GM11168 (cell line): ENCODE data around the gene PDK2.

Source experiments
- in situ Hi-C: fragments of 300-500 bp; cut with MboI; formaldehyde crosslinking; loops from one replicate; pipeline ENCODE4 v1.12.0; 2022; ENCODE audit warnings: low sequenced_read_pairs; ENCODE audit not compliant: unreplicated experiment

PDK2 gene

DNA sequence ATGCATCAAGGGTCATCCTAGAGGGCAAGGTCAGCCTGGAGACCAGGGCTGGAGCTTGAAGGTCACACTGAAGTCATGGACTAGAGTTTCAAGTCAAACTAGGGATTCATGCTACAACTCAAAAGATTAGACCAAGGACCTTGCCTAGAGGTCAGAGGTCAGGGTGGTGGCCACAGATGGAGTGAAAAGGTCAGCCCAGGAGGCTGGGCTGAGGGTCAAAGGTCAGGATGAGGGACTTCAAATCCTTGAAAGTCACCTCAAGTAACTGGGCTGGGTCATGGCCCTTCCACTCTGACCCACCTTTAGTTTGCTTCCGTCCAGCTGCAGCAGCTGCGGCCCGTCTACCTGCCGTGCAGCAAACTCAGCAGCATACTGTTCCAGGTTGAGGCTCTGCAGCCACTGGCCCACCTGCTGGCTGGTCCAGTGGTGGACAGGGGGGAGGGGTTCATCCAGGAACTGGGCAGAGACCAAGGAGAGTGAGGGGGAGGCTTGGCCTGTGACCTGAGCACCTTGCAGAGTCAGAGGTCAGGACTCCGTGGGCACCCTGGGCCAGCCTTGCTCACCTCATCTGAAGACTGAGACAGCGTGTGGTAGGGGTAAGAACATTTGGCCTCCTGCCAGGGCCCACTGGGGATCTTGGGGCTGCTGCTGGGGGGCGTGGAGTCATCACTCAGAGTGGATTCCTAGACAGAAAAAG, 18.6 kb downstream of the PDK2 start:
- in situ Hi-C loops: no loop called here

DNA sequence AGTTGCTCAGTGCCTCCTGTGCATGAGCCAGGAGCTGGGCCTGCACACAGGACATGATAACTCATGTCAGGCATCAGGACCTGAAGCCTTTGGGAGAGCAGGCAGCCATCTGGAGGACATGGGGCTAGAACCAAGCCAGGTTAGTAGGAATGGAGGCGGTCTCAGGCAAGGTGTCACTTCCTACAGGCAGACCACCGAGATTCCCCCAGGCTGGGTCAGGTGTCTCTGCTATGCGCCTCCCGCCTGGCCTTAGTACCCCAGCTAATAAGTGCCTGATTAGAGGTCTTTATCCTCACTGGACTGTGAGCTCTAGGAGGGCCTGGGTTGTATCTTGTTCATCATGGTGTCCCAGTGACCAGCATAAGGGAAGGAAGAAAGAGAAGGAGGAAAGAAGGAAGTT, 19.2 kb downstream of the PDK2 start:
- in situ Hi-C loops: no loop called here

DNA sequence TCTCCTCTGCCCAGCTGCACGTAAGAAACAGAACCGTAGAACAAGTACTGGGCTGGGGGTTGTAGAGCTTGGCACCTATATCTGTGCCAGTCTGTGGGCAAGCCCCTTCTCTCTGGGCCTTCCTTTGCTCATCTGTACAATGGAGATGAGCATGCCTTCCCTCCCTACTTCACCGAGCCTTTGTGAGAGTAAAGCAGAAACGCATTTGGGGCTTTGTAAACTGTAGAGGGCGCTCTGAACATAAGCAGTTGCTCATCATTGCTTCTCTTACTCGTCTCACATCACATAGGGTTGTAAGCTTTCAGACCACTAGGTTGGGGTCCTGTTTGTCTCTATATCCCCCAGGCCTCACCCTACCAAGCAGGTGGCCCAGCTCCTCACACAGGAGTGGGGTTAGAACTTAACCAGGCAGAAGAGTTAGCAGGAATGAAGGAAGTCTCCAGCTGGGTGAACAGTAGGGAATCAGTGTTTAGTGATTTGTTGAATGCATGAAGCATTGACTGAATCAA, 19.8 kb downstream of the PDK2 start:
- in situ Hi-C loops: no loop called here

DNA sequence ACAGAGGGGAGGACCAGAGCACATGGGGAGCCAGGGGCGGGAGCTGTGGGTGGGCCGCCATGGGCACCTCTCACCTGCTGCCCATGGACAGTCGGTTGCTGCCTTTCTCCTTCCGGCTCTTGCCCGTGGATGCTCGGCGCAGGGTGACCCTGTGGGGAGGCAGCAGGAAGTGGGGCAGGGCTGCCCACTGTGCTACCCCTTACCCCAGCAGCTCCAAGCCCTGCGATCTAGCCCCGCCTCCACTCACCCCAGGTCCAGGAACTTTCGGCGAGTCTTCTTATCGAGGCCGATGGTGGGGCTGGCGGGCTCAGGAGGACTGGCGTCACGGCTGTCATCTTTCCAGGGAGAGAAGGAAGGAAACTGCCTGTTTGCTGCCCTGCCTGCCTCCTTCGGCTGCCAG, 20.6 kb downstream of the PDK2 start:
- in situ Hi-C loops: no loop called here

DNA sequence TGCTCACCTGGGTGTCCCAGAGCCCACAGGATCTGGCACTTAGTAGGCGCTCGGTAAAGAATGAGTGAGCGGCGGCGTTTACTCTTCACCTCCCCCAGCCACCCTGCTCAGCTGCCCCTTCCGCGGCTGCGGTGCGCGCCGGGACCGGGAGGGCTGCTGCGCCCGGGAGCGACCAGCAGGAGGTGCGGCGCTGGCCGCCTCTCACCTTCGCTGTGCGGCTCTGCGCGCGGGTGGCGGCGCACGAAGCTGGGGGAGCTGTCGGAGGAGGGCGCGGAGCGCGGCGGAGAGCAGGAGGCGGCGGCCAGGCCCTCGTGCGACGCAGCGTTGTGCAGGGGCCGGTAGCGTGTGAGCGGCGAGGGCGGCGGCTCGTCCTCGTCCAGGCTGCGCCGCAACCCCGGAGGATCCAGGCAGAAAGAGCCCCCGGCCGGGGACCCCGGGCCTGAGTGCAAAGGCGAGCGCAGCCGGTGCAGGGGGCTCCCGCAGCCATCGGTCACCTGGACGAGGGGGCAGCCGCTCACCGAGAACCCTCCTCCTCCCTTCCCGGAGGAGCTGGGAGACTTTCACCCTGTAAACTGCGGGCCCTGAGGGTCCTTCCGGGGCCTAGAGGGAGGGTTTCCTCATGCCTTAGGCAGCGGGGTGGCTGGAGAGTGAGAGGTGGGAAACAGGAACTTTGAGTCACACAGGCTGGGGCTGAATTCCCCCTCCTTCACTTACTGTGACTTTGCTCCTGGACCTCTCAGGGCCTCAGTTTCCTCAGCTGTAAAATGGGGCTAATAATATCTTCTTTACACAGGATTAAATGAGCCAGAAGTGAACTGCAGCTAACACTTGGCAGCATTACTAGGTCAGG, 22.3 kb downstream of the PDK2 start:
- in situ Hi-C loops: no loop called here

DNA sequence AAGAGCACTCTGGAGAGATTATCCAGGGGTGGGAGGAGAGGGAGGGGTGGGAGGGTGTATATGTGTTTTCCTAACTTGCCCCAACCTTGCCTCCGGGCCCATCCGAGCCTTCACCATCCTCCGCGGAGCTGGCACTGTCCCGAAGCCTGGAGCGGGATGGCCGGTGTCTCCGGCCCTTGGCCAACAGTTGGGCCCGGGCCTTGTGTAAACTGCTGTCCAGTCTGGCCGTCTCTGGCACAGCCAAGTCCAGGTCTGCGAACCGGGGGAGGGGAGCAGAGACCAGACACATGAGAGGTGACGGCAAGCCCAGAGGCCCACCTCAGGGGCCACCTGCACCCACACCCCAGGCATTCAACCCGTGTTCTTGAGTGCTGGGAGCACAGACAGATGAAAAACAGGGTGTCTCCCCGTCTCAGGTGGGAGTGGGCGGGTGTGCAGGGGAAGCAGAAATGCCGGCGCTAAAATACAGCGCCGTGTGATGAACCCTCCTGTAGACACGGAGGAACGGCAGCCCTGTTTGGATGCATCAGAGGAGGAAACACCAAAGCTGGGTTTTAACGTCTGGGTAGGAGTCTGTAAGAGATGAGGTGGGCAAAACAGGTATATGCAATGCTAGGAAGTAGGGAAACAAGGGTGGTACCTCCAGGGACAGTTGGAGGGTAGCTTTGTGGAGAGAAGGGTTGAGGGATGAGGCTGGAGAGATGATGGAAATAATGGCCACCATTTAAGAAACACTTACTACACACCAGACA, 23.1 kb downstream of the PDK2 start:
- in situ Hi-C loops: no loop called here

DNA sequence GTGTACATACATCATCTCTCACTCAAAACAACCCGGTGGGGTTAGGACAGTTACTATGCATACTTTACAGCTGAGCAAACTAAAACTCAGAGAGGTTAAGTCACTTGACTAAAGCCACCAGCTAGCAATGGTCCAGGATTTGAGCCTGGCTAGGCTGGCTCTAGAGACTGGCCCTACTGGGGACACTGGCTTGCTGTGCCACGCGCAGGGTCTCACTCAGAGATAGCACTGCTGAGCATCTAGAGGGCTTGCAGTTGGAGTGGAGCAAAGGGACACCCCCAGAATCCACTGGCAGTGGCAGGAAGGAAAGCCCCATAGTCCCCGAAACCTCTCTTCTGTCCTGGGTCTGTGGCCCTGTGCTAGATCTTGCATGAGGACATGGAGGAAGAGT, 23.7 kb downstream of the PDK2 start:
- in situ Hi-C loops: no loop called here

DNA sequence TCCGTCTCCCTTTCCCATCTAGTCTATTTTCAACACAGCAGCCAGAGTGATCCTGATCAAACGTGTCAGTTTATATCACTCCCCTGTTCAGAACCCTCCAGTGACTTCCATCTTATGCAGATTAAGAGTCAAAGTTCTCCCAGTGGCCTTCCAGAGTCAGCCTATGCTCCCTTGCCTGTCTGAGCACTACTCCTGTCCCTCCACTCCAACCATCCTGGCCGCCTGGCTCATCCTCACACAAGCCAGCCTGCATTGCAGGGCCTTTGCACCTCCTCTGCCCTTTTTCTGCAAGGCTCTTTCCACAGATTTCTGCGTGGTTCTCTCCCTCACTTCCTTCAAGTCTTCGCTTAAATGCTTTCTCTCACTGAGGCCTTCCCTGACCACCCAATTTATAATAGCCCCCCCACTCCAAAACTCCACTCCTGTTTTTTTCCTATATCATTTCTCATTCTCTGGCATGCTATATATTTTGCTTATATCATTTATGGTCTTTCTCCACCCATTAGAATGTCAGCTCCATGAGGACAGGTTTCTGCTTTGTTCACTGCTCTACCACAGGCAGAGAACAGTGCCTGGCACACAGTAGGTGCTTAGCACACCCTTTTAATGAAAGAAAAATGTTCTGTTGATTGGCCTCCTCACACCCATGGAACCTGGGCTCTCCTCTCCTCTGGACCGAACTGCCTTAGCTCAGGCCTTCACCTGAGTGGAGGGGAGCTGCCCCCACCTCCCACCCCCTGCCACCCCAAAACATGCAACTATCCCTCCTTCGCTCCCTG, 25.5 kb downstream of the PDK2 start:
- in situ Hi-C loops: no loop called here

DNA sequence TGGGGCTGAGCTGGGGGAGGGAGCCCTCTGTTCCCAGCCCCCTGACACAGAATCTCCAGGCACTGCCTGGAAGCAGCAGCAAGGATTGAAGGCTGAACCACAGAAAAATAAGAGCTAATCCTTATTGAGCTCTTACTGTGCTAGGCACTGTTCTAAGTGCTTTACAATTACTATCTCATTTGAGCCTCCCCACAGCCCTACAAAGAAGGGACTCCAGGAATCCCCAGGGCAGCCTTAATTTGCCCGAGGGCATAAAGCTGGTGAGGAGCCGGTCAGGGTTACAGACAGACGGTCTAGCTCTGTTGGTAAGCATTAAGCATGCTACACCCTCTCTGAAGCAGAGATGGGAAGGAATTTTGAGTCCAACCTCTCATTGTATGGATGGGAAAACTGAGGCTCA, 27.8 kb downstream of the PDK2 start:
- in situ Hi-C loops: no loop called here

DNA sequence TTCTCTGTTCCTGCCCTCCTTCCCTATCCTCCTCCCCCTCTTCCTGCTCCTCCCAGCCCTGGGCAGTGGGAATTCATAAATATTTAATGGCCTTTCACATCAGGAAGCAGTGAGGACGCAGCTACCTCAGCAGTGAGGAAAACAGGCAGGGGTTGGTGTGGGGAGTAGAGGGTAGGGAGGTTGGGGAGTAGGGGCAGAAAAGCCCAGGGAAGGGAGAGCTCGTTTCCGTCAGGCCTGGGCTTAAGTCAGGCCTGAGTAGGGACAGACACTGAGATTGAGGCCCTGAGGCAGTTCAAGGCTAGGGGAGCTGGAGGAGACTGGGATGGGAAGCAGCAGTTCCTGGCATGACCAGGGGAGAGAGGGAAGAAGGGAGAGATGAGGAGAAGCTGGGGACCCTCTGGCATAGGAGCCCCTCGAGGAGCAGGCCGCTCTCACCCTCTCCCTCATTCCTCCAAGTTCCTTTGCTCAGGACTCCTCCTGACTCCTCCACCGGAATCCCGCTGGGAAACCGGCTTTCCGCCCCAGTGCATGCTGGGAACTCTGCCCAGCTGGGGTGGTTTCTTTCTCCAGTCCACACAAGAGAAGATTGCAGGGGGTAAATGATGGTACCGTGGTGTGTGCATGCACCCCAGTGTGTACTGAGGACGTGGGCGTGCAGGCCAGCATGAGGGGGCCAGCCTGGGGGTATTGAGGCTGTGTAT, 28.6 kb downstream of the PDK2 start:
- in situ Hi-C loops: no loop called here

DNA sequence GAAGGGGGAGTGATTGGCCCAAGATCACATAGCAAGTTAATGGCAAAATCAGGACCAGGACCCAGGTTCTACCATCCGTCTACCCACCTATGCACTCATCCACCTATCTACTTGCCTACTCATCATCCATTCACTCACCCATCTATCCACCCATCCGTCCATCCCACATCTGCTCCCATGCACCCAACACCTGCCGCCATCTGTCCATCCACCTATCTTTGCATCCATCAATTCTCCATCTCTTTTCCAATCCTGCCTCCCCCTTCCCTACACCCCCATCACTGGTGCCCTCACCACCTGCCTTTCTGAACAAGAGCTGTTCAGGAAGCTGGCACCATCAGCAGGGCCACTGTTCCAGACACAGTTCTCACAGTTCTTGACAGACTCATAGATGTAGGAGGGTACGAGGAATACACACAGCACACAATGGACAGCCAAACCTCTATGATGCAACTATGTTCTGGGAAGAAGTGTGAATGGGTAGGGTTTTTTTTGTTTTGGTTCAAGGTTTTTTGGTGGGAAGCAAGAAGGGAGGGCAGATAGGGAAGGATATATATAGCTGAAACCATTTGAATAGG, 30.4 kb downstream of the PDK2 start:
- in situ Hi-C loops: no loop called here

DNA sequence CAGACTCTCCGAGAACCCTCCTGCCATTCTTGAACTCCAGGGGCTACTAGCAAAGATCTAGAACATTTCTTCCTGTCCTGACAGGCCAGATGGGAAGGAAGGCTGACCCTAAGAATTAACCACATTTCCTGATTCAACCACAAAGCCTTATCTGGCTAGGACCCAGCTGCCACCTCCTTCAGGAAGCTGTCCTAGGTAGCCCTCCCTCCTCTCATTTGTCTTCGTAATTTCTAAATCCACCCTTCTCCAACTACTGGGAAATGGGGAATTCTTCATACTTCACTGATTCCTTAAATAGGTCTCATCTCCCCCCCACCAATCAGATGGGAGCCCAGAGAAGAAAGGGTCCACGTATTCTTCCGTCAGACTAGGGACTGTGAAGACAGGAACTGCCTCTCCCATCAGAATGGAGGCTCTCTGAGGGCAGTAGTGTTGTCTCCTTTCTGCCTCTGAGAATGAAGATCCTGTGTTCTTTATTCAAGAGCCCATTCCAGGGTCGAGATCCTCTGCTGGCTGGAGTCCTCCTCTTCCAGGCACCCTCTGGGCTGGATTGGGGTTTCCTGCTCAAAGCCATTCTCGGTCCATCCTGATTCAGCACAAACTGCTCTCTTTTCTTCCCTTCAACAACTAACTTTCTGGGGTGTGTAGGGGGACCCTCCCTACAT, 32.7 kb downstream of the PDK2 start:
- in situ Hi-C loops: no loop called here

DNA sequence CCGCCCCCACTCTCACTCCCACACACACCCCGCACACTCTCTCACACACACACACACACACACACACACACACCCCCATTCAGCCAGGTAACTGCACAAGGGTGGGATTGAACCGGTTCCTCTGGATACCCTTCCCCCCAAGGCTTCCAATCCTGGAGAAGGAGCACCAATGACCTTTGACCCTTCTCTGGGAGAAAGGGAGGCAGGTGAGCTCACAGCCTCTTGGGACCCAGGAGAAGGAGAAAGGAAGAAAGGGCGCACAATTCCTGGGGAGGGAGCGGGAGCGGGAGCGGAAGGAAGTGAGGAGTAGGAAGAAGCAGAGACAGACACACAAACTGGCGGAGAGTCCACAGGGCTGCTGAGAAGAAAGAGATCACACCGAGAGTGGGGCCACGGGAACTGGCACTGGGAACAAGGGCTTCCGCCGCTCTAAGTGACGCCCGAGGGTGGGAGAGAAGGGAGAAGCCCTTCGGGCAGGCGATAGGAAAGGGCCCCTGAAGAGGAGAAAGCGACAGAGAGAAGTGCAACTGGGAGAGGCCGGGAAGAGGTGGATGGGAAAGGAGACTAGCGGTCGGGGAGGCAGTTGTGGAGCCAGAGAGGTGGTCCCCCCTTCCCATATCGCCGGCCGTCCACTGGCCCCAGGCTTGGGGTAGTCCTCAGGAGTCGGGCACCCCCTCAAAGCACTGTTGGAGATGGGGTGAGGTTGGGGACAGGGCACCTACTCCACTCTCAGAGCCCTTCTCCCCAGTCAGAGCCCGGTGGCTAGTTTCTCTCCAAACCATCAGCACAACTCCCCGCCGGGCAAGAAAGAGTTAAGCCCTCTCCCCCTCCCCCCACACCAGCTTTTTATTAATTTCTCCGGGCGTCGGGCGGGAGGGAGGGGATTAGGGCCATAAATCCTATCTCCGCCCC, 33.5 kb downstream of the PDK2 start:
- in situ Hi-C loops: no loop called here

DNA sequence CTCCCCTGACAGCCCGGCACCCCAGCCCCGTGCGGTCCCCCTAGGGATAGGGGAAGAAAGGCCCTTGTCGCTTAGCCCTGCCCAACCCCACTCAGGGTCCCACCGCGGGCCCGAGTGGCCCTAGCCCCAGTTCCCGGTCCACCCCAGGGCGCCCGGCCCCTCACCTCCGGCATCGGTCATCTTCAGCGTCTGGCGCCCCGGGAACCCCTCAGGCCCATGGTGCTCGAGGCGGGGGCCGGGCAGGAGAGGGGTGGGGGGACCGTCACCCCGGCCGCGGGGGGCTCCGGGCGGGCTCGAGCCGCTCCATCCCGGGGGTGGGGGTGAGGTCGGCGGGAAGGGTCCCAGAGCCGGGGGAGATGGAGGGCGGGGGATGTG, 34.2 kb downstream of the PDK2 start:
- in situ Hi-C loops: no loop called here

DNA sequence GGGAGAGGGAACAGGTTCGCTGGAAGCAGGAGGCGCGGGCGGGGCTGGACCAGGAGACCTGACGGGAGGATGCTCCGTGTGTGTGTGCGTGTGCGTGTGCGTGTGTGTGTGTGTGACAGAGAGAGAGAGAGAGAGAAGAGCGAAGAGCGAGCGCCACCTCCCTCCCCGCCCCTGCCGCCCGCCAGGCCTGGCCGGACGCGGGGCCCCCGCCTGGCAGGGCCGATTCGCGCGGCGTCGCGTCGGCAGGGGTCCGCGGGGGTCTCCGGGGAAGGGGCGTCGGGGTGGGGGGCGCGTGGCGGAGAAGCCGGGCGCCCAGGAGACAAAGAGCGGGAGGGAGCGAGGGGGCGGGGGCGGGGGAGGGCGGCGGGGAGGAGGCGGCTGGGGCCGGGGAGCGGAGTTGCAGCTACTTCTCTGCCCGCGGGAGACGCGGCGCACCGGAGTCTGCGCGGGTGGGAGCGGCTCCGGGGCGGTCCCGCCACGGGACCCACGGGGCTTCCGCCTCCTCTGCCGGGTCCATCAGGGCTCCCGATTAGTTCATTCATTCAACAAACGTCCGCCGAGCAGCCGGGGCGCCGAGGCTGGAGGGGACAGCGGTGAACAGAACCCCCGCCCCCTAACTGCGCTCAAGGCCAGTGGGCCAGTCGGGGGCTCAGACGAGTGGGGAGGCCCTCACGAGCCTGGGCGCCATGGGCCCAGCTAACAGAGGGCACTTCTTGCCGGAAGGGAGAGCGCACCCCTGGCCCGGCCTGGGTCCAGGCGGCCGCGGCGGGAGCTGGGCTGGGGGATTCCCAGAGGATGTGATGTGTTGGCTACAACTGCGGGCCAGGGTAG, 34.8 kb downstream of the PDK2 start, which contains the start of gene SAMD14:
SAMD14 (minus strand) TSS at position 433 of the 831 bp plus-strand sequence. CDS start 5,201 bp downstream, outside the sequence.
- in situ Hi-C loops: no loop called here

DNA sequence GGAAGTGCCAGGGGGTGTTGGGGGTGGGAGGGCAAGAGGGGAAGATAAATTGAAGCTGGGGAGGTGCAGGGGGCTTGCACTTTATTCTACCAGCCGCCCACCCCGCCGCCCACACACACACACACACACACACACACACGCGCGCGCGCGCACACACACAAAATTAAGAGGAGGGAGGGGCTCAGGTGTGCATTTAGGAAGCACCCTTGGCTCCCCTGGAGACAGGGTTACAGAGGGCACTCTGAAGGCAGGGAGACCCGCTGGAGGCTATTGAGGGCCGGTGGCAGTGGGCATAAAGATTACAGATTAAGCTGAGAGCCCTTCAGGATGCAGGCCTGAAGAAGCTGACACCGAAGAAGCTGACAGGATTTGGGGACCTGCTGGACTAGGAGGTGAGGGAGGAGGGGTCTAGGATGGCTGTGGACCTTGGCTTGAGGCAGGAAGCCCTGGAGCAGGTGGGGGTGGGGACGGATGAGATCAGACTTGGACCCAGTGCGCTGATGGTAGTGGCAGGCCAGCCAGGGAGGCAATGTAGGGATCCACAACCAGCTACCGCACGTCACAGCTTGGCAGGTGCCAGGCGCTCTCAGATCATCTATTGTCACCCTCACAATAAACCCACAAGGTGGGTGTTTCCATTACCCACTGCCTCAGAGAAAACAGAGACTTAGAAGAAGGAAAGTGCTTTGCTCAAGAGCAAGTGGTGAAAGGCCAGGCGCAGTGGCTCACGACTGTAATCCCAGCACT, 35.6 kb downstream of the PDK2 start:
- in situ Hi-C loops: no loop called here
